HG03378 (cell line): ENCODE data around the gene TMEM240.

ENCODE experiments used
- ATAC-seq: cut with Tn5 transposase; IDR thresholded peaks from one replicate; pipeline ENCODE4 v1.9.1; 2021; ENCODE audit warnings: mild to moderate bottlenecking, moderate library complexity; ENCODE audit not compliant: unreplicated experiment

TMEM240 gene

GRCh38 chr1:1540090-1540817, at the start of gene TMEM240:
TMEM240 (minus strand) TSS chr1:1540624; CDS start chr1:1540346, 278 bp downstream.
- ATAC-seq, result no peak

- ATAC-seq, result no peak
Measured at GRCh38 chr1:1583347-1584010, 43.1 kb upstream of the TMEM240 start.

- no peak for ATAC-seq
Measured at GRCh38 chr1:1582585-1583346, 42.3 kb upstream of the TMEM240 start.

GRCh38 chr1:1578371-1578940, 38.0 kb upstream of the TMEM240 start:
- no peak for ATAC-seq

- ATAC-seq, result no peak
Measured at GRCh38 chr1:1577367-1578011, 37.1 kb upstream of the TMEM240 start.

GRCh38 chr1:1574721-1575537, 34.5 kb upstream of the TMEM240 start, which contains the start of gene SSU72:
SSU72 (minus strand) TSS chr1:1574863; CDS start chr1:1574557, 306 bp downstream.
- ATAC-seq, result peak; percentile 61

- peak; percentile 35 for ATAC-seq
Measured at GRCh38 chr1:1573843-1574720, 33.7 kb upstream of the TMEM240 start.

- no peak for ATAC-seq
Measured at GRCh38 chr1:1569341-1569740, 28.9 kb upstream of the TMEM240 start.

- no peak for ATAC-seq
Measured at GRCh38 chr1:1567891-1568291, 27.5 kb upstream of the TMEM240 start.

GRCh38 chr1:1567152-1567875, 26.9 kb upstream of the TMEM240 start:
- no peak for ATAC-seq

GRCh38 chr1:1565340-1565739, 24.9 kb upstream of the TMEM240 start:
- no peak for ATAC-seq

- no peak for ATAC-seq
Measured at GRCh38 chr1:1564268-1564667, 23.8 kb upstream of the TMEM240 start.

- no peak for ATAC-seq
Measured at GRCh38 chr1:1563688-1564087, 23.3 kb upstream of the TMEM240 start.

- no peak for ATAC-seq
Measured at GRCh38 chr1:1562556-1563195, 22.3 kb upstream of the TMEM240 start.

- no peak for ATAC-seq
Measured at GRCh38 chr1:1561801-1562470, 21.5 kb upstream of the TMEM240 start.

- ATAC-seq, result no peak
Measured at GRCh38 chr1:1560178-1560577, 19.8 kb upstream of the TMEM240 start.

- no peak for ATAC-seq
Measured at GRCh38 chr1:1559066-1559465, 18.6 kb upstream of the TMEM240 start.
